Thoracic aorta (tissue), 2 donors: ENCODE measurements around the gene TSPAN12. TPM values are rescaled to one million over a fixed set of nuclear protein-coding genes. Genes with fewer than 3 reads are reported as not detected.
"Not testable (repeated sequence)": the region's sequence is repeated elsewhere in the genome, so short reads cannot be mapped to it uniquely, and the experiment has no call there.

ENCODE experiments used
- ATAC-seq: fragments of 150-250 bp; one replicate; pipeline ENCODE4 v1.8.0; 2017; ENCODE audit warnings: low read depth; ENCODE audit not compliant: insufficient number of reproducible peaks, low FRiP score
- DNase-seq: peaks from one replicate; pipeline ENCODE4 v3.0.0-alpha.2; 2020; ENCODE audit warnings: low spot score
- H3K27ac ChIP-seq, 2 donors: fragments of 200-600 bp; sonication (generic); 1 replicate in 1 of 2; 2 replicates in 1 of 2; pipeline ENCODE4 v1.5.1; 2016; ENCODE audit warnings: mild to moderate bottlenecking in 2 of 2, moderate library complexity in 2 of 2
- H3K27me3 ChIP-seq: fragments of 200-600 bp; sonication (generic); replicated peaks from 2 replicates; pipeline ENCODE4 v1.6.0; 2016; ENCODE audit warnings: mild to moderate bottlenecking; ENCODE audit not compliant: insufficient read depth
- H3K36me3 ChIP-seq: fragments of 200-600 bp; sonication (generic); one replicate; pipeline ENCODE4 v1.5.1; 2016
- H3K4me1 ChIP-seq, 2 donors: fragments of 200-600 bp; sonication (generic); 1 replicate in 1 of 2; 2 replicates in 1 of 2; pipeline versions ENCODE4 v1.5.1 to v1.6.0; 2016; ENCODE audit warnings: low read depth in 2 of 2, mild to moderate bottlenecking in 1 of 2; ENCODE audit not compliant: control insufficient read depth in 1 of 2
- H3K4me3 ChIP-seq: fragments of 200-600 bp; sonication (generic); 2 replicates; pipeline ENCODE4 v1.5.1; 2016; ENCODE audit warnings: mild to moderate bottlenecking
- H3K9me3 ChIP-seq: fragments of 200-600 bp; sonication (generic); 2 replicates; pipeline ENCODE4 v1.5.1; 2016
- CTCF ChIP-seq: fragments of 200-600 bp; sonication (generic); IDR thresholded peaks from one replicate; pipeline ENCODE4 v1.5.1; 2019; ENCODE audit warnings: antibody characterized with exemption
- total RNA-seq, 2 donors: library from RNA; depleted of rRNA; stranded (reverse); fragments of >200 nt; gene quantifications; one replicate each; pipeline versions ENCODE4 v1.1.0 to v1.2.3, GENCODE V29; 2016

TSPAN12 gene
- total RNA-seq = 10 to 100 TPM; 10.8 to 12.6 TPM

GRCh38 chr7:120857588-120858573 lies at the start of gene TSPAN12:
Gene TSPAN12, minus strand, starts transcription at chr7:120858144. Its CDS starts 1,381 bp downstream, at chr7:120856763.
- DNase-seq (peak; percentile 41), ATAC-seq (peak; percentile 88)
- Histone ChIP-seq H3K36me3 (no peaks in the 10 kb centered on the region), H3K9me3 (no peaks in the 10 kb centered on the region), H3K27me3 (no peaks in the 10 kb centered on the region), H3K27ac (peak within 1 kb of the TSS; percentile 89 to 90), H3K4me1 (peaks cover 0 to 13% of the 10 kb centered on the region in 2 donors), H3K4me3 (peak within 1 kb of the TSS; percentile 93)
- peak; percentile 80 for TF ChIP-seq CTCF

- Histone ChIP-seq H3K27ac (no peak overlapping the region), H3K27me3 (no peaks in the 10 kb centered on the region), H3K9me3 (no peaks in the 10 kb centered on the region), H3K36me3 (no peaks in the 10 kb centered on the region), H3K4me1 (no peaks in the 10 kb centered on the region), H3K4me3 (no peak overlapping the region)
- no peak for ATAC-seq
- DNase-seq = no peak
- no peak for TF ChIP-seq CTCF
Measured at GRCh38 chr7:120898715-120899499, 41.0 kb upstream of the TSPAN12 start.

- H3K36me3 ChIP-seq, DNase-seq, H3K27ac ChIP-seq, H3K9me3 ChIP-seq, ATAC-seq, H3K4me3 ChIP-seq, H3K4me1 ChIP-seq, H3K27me3 ChIP-seq: not testable (repeated sequence)
Measured at GRCh38 chr7:120895253-120895652, 37.3 kb upstream of the TSPAN12 start.

GRCh38 chr7:120885602-120886001 lies 27.7 kb upstream of the TSPAN12 start:
- not testable (repeated sequence) for H3K9me3 ChIP-seq, H3K4me3 ChIP-seq, H3K36me3 ChIP-seq, DNase-seq, ATAC-seq, H3K27ac ChIP-seq, H3K27me3 ChIP-seq, H3K4me1 ChIP-seq

- Histone ChIP-seq H3K27me3 (no peaks in the 10 kb centered on the region), H3K9me3 (no peaks in the 10 kb centered on the region), H3K36me3 (no peaks in the 10 kb centered on the region), H3K4me1 (no peaks in the 10 kb centered on the region), H3K27ac (no peak overlapping the region), H3K4me3 (no peak overlapping the region)
- no peak for TF ChIP-seq CTCF
- no peak for ATAC-seq
- DNase-seq = no peak
Measured at GRCh38 chr7:120877701-120878100, 19.8 kb upstream of the TSPAN12 start.

GRCh38 chr7:120876922-120877321 lies 19.0 kb upstream of the TSPAN12 start:
- TF ChIP-seq CTCF = no peak
- DNase-seq (no peak), ATAC-seq (no peak)
- Histone ChIP-seq H3K27me3 (no peaks in the 10 kb centered on the region), H3K4me3 (no peak overlapping the region), H3K36me3 (no peaks in the 10 kb centered on the region), H3K4me1 (no peaks in the 10 kb centered on the region), H3K9me3 (no peaks in the 10 kb centered on the region), H3K27ac (no peak overlapping the region)
